DMS153 (cell line): ENCODE measurements around the gene DNPH1.

Source experiments
- DNase-seq: peaks from one replicate; lab custom pipeline; 2025; lab: John Stamatoyannopoulos, UW

DNPH1 gene

DNA sequence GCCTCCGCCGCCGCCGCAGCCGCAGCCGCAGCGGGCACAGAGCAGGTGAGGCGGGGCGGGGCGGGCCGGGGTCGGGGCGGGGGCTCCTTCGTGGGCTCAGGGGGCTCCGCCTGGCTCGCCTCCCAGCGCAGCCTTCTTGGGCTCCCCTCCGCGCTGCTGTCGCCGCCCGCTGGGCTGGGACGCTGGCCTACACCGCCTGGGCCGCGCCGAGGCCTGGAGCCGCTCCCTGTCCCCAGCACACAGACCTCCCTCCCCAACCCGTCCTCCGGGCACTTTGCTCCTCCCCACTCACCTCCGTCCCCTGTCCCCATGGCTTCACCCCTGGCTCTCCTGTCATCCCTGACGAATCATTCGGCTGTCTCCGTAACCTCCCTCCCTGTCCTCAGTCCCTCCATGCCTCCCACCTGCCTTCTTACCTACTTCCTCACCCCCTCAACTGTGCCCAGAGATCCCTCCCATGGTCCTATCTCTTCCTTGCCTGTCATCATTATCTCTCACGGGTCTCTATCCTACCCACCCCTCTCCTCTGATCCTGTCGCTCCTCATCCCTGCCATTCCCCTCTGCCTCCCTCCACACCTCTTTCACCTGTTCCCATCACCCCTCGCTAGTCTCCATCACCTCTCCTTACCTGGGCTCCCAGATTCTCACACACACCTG, 14.5 kb upstream of the DNPH1 start:
- DNase-seq = no peak

DNA sequence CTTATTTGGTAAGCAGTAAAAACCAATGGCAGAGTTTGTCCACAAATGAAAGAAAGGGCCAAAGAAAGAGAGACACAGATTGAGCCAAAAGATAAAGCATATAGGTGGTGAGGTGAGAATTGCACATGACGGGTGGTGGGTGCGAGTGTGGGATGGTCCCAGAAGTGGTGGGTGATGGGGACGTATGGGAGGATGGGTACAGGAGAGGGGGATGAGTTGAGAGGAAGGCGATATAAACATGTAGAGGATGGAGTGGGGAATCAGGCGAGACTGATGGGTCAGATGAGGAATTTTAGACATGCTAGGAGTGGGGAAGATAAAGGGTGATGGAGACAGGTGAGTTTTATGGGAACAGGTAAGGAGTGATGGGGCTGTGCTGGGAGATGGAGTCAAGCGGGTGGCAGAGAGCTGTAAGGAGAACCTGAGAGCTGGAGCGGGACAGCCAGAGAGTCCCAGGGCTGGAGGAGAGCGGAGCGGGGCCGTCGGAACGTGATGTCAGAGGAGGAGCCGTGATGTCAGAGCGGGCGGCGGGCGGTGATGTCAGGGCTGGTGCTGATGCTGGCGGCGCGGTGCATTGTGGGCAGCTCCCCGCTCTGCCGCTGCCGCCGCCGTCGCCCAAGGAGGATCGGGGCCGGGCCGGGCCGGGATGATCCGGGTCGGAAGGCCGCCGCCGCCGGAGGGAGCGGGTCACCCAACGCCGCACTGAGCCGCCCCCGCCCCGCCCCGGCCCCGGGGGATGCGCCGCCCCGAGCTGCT, 13.8 kb upstream of the DNPH1 start, which contains the start of gene TTBK1:
TSS of gene TTBK1 (plus strand) at position 574 of the 756 bp plus-strand sequence. CDS start 3,180 bp downstream, outside the sequence.
- DNase-seq = no peak

DNA sequence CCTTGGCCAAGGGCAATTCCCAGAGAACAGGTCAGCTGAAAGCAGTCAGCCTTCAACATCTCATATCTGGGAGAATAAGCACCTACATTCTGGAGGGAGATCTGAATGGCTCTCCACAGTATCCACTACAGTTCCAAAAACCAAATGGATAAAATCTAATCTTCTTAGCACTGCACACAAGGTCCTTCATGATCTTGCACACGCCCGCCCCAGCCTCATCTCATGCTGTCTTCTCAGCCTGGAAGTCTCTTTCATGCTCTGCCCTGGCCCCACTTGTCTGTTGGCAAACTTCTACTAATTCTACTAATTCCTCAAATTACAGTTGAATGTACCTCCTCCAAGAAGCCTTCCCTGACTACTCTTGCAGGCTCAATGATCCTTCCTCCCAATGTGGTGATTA, 12.2 kb upstream of the DNPH1 start:
- no peak for DNase-seq

DNA sequence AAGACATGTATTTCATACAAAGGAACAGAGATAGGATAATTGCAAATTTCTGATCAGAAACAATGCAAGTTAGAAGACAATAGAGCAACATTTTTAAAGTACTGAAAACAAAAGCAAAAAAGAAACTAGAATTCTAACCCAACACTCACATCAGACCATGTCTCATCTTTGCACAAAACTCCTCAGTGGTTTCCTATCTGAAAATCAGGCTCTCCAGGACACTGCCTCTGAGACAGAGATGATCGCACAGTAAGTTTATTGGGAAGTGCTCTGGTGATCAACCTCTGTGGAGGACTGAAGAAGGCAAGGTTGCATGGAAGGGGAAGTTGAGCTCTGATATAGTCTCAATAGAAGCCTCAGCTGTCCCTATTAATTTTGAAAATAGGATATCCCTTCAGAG, 11.7 kb upstream of the DNPH1 start:
- no peak for DNase-seq

DNA sequence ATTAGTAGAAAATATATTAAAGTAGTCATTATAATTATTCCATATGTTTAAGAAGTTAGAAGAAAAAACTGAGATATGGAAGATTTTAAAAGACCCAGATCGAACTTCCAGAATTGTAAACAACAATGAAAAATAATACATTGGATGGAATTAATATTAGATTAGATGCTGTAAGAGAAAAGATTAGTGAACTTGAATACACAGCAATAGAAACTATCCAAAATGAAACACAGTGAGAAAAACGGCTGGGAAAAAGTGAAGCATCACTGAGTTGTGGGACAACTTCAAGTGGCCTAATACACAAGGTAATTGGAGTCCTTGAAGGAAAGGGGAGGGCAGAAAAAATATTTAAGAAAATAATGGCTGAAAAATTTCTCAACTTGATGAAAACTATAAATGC, 9.8 kb upstream of the DNPH1 start:
- no peak for DNase-seq

- DNase-seq = no peak
Observed at GRCh38 chr6:43235841-43236240, 6.6 kb upstream of the DNPH1 start.

GRCh38 chr6:43231735-43232450, 2.6 kb upstream of the DNPH1 start:
- no peak for DNase-seq

DNA sequence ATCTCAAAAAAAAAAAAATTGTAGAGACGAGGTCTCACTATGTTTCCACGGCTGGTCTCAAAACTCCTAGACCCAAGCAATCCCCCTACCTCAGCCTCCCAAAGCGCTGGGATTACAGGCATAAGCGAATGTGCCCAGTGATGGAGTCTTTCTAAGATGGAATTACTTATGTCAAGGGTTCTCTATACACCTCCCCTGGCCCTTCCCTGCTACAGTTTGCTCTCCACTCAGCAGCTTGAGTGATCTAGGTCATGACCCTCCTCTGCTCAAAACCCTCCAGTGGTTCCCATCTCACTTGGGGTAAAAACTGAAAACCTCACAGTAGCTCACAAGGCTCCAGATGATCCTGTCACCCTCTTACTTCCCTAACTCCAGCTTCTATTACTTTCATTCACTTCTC, 1.8 kb upstream of the DNPH1 start:
- DNase-seq = no peak

DNA sequence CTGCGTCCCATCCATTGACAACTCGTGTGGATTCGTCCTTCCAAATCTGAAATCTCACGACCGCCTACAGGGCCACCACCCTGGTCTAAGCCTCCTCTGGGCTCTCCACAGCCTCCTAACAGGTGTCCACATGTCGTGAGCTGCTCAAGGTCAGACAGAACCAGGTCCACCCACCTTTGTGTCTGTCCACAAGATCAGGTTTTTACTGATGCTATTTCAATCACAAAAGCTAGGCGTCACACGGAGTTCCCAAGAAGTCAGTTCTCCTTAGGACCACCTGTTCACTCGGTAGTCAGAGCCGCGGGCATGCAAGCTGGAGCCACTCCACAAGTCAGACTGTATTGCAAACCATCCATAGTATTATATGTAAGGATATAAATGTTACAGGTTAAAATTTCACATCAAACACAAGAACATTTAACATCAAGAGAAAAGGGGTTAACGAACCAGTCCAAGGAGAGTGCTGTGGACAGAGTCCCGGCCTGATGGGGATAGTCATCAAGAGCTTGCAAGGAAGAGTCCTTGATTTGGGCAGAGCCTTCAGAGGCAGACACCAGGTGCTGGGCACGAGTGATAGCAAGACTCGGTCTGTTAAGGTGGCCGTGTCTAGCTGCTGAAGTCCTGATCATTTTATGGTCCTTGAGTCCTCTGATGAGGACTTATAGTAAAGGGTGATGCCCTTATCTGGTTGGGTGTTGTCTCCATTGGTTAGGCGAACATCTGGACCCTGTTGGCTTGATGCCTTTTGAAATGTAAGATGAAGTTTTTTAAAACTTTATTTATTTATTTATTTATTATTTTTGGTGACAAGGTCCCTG, 731 bp upstream of the DNPH1 start:
- no peak for DNase-seq

DNA sequence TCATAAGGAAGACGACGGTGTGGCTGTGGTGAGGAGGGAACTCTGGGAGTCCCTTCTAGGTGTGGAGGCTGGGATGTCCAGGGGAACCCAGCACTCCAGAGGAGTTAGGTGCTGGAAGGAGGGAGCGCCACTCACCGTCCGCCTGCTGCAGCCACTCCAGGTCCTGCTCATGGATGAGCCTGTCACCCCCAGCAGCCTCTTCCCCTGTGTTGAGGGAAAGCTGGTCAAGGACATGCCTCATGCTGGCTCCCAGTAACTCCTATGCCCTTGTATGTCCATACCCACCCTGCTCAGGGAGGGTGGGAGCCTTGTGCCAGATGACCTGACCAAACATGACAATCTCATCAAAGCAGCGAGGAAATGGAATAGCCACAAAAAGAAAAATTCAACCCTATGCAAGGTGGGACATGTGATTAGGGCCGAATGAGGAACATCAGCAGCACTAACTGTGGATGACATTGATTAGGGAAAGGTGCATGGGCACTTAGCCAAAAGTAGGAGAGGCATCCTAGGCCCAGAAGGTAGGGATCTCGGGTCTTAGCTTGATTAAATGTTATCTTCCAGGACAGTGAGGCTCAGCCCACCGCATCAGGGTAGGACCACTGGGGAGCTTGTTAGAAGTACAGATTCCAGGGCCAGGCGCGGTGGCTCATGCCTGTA, 3.0 kb downstream of the DNPH1 start:
- no peak for DNase-seq

- DNase-seq = no peak
Observed at GRCh38 chr6:43223175-43223574, 6.1 kb downstream of the DNPH1 start.

DNA sequence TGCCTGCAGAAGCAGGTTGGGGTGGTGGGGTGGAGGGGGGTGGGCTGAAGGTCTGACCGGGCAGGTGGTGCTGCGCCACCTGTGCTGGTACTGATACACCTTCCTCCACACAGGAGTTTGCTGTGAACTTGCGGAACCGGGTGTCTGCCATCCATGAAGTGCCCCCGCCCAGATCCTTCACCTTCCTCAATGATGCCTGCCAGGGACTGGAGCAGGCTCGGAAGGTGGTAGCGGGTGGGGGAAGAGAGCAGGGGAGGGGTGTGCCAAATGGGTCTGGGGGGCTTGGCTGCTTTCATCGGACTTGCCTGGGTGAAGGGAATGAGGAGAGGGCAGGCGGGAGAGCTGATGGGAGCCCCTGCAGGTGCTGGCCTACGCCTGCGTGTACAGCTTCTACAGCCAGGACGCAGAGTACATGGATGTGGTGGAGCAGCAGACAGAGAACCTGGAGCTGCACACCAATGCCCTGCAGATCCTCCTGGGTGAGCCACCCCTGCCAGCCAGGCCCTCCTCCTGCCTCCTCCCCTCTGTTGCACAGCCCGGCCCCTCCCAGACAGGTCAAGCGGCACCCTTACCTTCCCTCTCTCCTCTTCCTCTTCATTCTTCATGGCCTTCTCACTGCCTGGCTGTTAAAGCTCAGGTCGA, 6.7 kb downstream of the DNPH1 start:
- DNase-seq = no peak

GRCh38 chr6:43221046-43221972, 8.0 kb downstream of the DNPH1 start:
- no peak for DNase-seq

DNA sequence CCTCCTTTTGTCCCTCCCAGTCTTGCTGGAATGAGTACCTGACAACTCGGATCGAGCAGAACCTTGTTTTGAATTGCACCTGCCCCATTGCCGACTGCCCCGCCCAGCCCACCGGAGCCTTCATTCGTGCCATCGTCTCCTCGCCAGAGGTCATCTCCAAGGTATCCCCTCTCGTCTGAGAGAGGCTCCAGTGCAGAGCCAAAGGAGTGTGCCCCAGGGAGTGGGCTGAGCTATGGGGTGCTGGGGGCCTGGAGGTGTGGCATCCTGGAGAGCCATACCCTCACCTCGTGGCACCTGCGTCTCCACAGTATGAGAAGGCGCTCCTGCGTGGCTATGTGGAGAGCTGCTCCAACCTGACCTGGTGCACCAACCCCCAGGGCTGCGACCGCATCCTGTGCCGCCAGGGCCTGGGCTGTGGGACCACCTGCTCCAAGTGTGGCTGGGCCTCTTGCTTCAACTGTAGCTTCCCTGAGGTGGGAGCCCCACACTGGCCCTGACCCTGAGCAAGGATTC, 8.8 kb downstream of the DNPH1 start:
- DNase-seq = no peak

GRCh38 chr6:43219814-43220213, 9.5 kb downstream of the DNPH1 start:
- no peak for DNase-seq

DNA sequence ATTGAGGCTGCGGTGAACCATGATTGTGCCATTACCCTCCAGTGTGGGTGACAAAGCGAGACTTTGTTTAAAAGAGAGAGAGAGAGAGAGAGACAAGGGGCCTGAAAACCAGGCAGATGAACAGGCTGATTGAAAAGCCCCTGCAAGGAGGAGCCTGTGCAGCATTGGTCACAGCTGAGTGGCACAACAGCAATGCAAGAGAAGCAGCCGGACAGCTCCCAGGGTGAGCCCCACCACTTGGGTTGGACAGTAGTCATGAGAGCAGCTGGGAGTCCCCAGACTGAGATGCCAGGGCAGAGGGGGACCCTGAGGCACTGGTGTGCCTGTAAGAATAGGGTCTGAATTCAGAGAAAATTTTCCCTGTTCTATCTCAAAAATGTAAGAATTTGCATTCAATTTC, 10.2 kb downstream of the DNPH1 start:
- DNase-seq = no peak

GRCh38 chr6:43217351-43217750, 11.9 kb downstream of the DNPH1 start:
- DNase-seq = no peak

GRCh38 chr6:43216200-43216599, 13.1 kb downstream of the DNPH1 start:
- no peak for DNase-seq

- DNase-seq = no peak
Observed at GRCh38 chr6:43215066-43215465, 14.2 kb downstream of the DNPH1 start.

DNA sequence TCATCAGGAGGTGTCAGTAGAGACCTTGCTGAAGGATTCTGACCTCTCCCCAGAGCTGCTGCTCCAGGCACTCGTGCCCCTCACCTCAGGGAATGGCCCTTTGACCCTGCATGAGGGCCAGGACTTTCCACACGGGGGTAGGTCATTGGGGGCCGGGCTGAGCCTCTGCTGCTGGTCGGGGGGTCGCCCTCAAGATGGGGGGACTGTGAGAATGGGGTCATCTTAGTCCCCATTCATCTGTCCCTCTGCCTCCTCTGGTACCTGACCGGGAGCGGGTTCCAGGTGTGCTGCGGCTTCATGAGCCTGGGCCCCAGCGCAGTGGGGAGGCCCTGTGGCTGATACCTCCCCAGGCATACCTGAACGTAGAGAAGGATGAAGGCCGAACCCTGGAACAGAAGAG, 15.8 kb downstream of the DNPH1 start:
- DNase-seq = no peak
